GM18511 (cell line): ENCODE measurements around the gene ROCK1.
A peak's percentile ranks its signal among the peaks of the same experiment; 100 is the strongest.
"Not testable (repeated sequence)": the region's sequence is repeated elsewhere in the genome, so short reads cannot be mapped to it uniquely, and the experiment has no call there.

Source experiments
- ATAC-seq: cut with Tn5 transposase; IDR thresholded peaks from one replicate; pipeline ENCODE4 v1.9.1; 2021; ENCODE audit warnings: mild to moderate bottlenecking, moderate library complexity; ENCODE audit not compliant: unreplicated experiment

Gene ROCK1

GRCh38 chr18:21111346-21112139 is at the start of gene ROCK1:
Gene ROCK1 (minus strand): TSS chr18:21111813. CDS start chr18:21110910, 903 bp downstream.
- ATAC-seq, result peak; percentile 94

GRCh38 chr18:21155443-21155842 is 43.8 kb upstream of the ROCK1 start:
- ATAC-seq, result no peak

- no peak for ATAC-seq
Measured at GRCh38 chr18:21146016-21146415, 34.4 kb upstream of the ROCK1 start.

- no peak for ATAC-seq
Measured at GRCh38 chr18:21145371-21145770, 33.8 kb upstream of the ROCK1 start.

- ATAC-seq, result no peak
Measured at GRCh38 chr18:21141668-21142422, 30.2 kb upstream of the ROCK1 start.

- ATAC-seq, result not testable (repeated sequence)
Measured at GRCh38 chr18:21137719-21138488, 26.3 kb upstream of the ROCK1 start.

- ATAC-seq, result no peak
Measured at GRCh38 chr18:21134895-21135294, 23.3 kb upstream of the ROCK1 start.

- ATAC-seq, result no peak
Measured at GRCh38 chr18:21132398-21132918, 20.8 kb upstream of the ROCK1 start.

- no peak for ATAC-seq
Measured at GRCh38 chr18:21131698-21132227, 20.1 kb upstream of the ROCK1 start.

- no peak for ATAC-seq
Measured at GRCh38 chr18:21129566-21130216, 18.1 kb upstream of the ROCK1 start.

GRCh38 chr18:21123290-21123926 is 11.8 kb upstream of the ROCK1 start:
- no peak for ATAC-seq

GRCh38 chr18:21118806-21119205 is 7.2 kb upstream of the ROCK1 start:
- ATAC-seq, result no peak

- no peak for ATAC-seq
Measured at GRCh38 chr18:21117409-21118131, 6.0 kb upstream of the ROCK1 start.

- ATAC-seq, result no peak
Measured at GRCh38 chr18:21115519-21116411, 4.2 kb upstream of the ROCK1 start.

GRCh38 chr18:21112543-21113105 is 1.0 kb upstream of the ROCK1 start:
- ATAC-seq, result no peak

GRCh38 chr18:21112140-21112473 is 494 bp upstream of the ROCK1 start:
- ATAC-seq, result no peak

- ATAC-seq, result peak; percentile 32
Measured at GRCh38 chr18:21110713-21111345, 784 bp downstream of the ROCK1 start.
